ENCODE measurements around the gene VASP. TPM values are rescaled to one million over a fixed set of nuclear protein-coding genes. Genes with fewer than 3 reads are reported as not detected.
A peak's percentile ranks its signal among the peaks of the same experiment; 100 is the strongest.

The VASP gene
- total and polyA plus RNA-seq, 2 of the 13 experiments (the other 11 are each of a cell fraction or from before 2014, with no cell fraction given): 41.8 to 67.1 TPM

GRCh38 chr19:45476304-45476703, 31.0 kb upstream of the VASP start:
- H3K4me1 ChIP-seq (ENCODE audit: insufficient read depth, low read length): peaks cover 34% of the 10 kb centered on the region
- 8% methylated on average over 5 of the region's 5 CpGs for WGBS (ENCODE audit: low lambda C conversion rate)
- intact Hi-C loops (cut with micrococcal nuclease; ENCODE audit: unreplicated experiment) (no loop called here), in situ Hi-C loops (cut with HindIII; ENCODE audit: extremely low pct_ligation_motif_present, low pct_unique_long_range_greater_than_20kb) (loop anchor here (5.0 to 10.0 kb wide), 2 partner anchors 34 to 52 kb away; partner anchors contain the start of gene ERCC1)
- no peaks in the 10 kb centered on the region for H3K79me2 ChIP-seq (ENCODE audit: insufficient read depth, low read length)
- H3K9me3 ChIP-seq (ENCODE audit: low read length): no peaks in the 10 kb centered on the region
- no peak overlapping the region for H3K9ac ChIP-seq (ENCODE audit: insufficient read depth, low read depth, low read length)
- no peak overlapping the region for H3K27ac ChIP-seq (ENCODE audit: extremely low read length, insufficient read depth, low read length)
- peak overlapping the region; percentile 21; the same call in 1 of the 2 replicates for H3K4me2 ChIP-seq (ENCODE audit: low read depth, low read length)
- POLR2A ChIA-PET: interaction anchor here (1.2 kb wide), 1 partner anchor 9 kb away, joined by 4 read pairs; the partner anchor contains the start of gene FOSB
- ATAC-seq: peak; percentile 6; the same call in 1 of the 3 replicates
- H3K27me3 ChIP-seq (ENCODE audit: control insufficient read depth in 1 of 2, insufficient read depth in 2 of 2, low read length in 2 of 2): peaks cover 0 to 16% of the 10 kb centered on the region in 2 experiments; a peak in 2 of 5 replicates
- no peaks in the 10 kb centered on the region for H3K36me3 ChIP-seq (replicated peaks in 1 of 2; ENCODE audit: control insufficient read depth in 1 of 2, insufficient read depth in 2 of 2, low read length in 2 of 2)
- CTCF ChIA-PET (ENCODE audit: low intra/inter-chr PET ratio, low total read pairs): interaction anchor here (1.1 kb wide), 1 partner anchor 37 kb away, joined by 5 read pairs; no protein-coding TSS in a partner anchor
- H3K4me3 ChIP-seq (replicated peaks in 1 of 3; ENCODE audit: insufficient read depth in 1 of 3, low read depth in 2 of 3, low read length in 3 of 3): no peak overlapping the region; a peak in 1 of 6 replicates
- no peak for DNase-seq (ENCODE audit: low spot score)
- H4K20me1 ChIP-seq (ENCODE audit: insufficient read depth, low read length): no peaks in the 10 kb centered on the region
- TF ChIP-seq KAT8 (CRISPR knock-in tag; IDR thresholded peaks at IDR 0.05) (no peak), ATF4 (CRISPR knock-in tag; IDR thresholded peaks at IDR 0.05) (no peak), STAT5B (CRISPR knock-in tag; IDR thresholded peaks at IDR 0.05) (no peak), KDM5A (IDR thresholded peaks at IDR 0.05; ENCODE audit: borderline replicate concordance, low read length) (no peak), ZNF747 (CRISPR knock-in tag; IDR thresholded peaks at IDR 0.05; ENCODE audit: borderline replicate concordance) (no peak), ZNF354B (CRISPR knock-in tag; IDR thresholded peaks at IDR 0.05) (no peak), ZFX (CRISPR knock-in tag; IDR thresholded peaks at IDR 0.05; ENCODE audit: low read depth) (no peak), ARNT2 (CRISPR knock-in tag; IDR thresholded peaks at IDR 0.05; ENCODE audit: low read depth) (no peak), TEAD2 (CRISPR knock-in tag; IDR thresholded peaks at IDR 0.05) (no peak), ZHX1 (CRISPR knock-in tag; IDR thresholded peaks at IDR 0.05; ENCODE audit: low read depth) (no peak)
- no TSS peak for BruUV-seq (replicated peaks)
- no peak overlapping the region for H2AFZ ChIP-seq (ENCODE audit: low read length)
- no peak for FAIRE-seq
